Activated CD4-positive, alpha-beta T cell treated with anti-CD3 and anti-CD28 coated beads, Interleukin-2, amount 50 U/mL, for 1 hour (primary cell): ENCODE results near the gene PTCHD1.

ENCODE experiments used
- DNase-seq: peaks from one replicate; pipeline ENCODE4 v3.0.0-alpha.2; 2020

Gene PTCHD1

GRCh38 chrX:23364416-23364815, 29.8 kb downstream of the PTCHD1 start:
- no peak for DNase-seq

GRCh38 chrX:23365541-23365940, 30.9 kb downstream of the PTCHD1 start:
- no peak for DNase-seq

- no peak for DNase-seq
Observed at GRCh38 chrX:23366914-23367313, 32.3 kb downstream of the PTCHD1 start.

GRCh38 chrX:23369027-23369426, 34.4 kb downstream of the PTCHD1 start:
- no peak for DNase-seq

- no peak for DNase-seq
Observed at GRCh38 chrX:23372220-23372902, 37.7 kb downstream of the PTCHD1 start.

- no peak for DNase-seq
Observed at GRCh38 chrX:23373129-23373804, 38.6 kb downstream of the PTCHD1 start.

GRCh38 chrX:23374291-23374690, 39.6 kb downstream of the PTCHD1 start:
- DNase-seq: no peak

- no peak for DNase-seq
Observed at GRCh38 chrX:23376581-23376980, 41.9 kb downstream of the PTCHD1 start.

- no peak for DNase-seq
Observed at GRCh38 chrX:23380581-23380980, 45.9 kb downstream of the PTCHD1 start.

GRCh38 chrX:23381099-23382087, 46.7 kb downstream of the PTCHD1 start:
- no peak for DNase-seq

GRCh38 chrX:23382572-23382971, 47.9 kb downstream of the PTCHD1 start:
- DNase-seq: no peak

GRCh38 chrX:23383411-23383810, 48.8 kb downstream of the PTCHD1 start:
- no peak for DNase-seq

GRCh38 chrX:23385242-23385641, 50.6 kb downstream of the PTCHD1 start:
- no peak for DNase-seq

GRCh38 chrX:23386260-23386659, 51.6 kb downstream of the PTCHD1 start:
- no peak for DNase-seq

- no peak for DNase-seq
Observed at GRCh38 chrX:23386726-23387125, 52.1 kb downstream of the PTCHD1 start.

- DNase-seq: no peak
Observed at GRCh38 chrX:23387550-23388184, 53.0 kb downstream of the PTCHD1 start.

- DNase-seq: no peak
Observed at GRCh38 chrX:23389196-23389792, 54.6 kb downstream of the PTCHD1 start.

- DNase-seq: no peak
Observed at GRCh38 chrX:23390979-23391378, 56.3 kb downstream of the PTCHD1 start.

- DNase-seq: no peak
Observed at GRCh38 chrX:23392195-23392594, 57.5 kb downstream of the PTCHD1 start.

GRCh38 chrX:23394421-23394820, 59.8 kb downstream of the PTCHD1 start:
- DNase-seq: no peak

GRCh38 chrX:23396263-23396662, 61.6 kb downstream of the PTCHD1 start:
- no peak for DNase-seq

- no peak for DNase-seq
Observed at GRCh38 chrX:23398570-23398969, 63.9 kb downstream of the PTCHD1 start.

GRCh38 chrX:23403849-23404248, 69.2 kb downstream of the PTCHD1 start:
- no peak for DNase-seq
